ENCODE data around the gene FABP1. TPM values are rescaled to one million over a fixed set of nuclear protein-coding genes. Genes with fewer than 3 reads are reported as not detected.

FABP1 gene
- total RNA-seq, 6 donors from 2014 or later = 0.67 to 1.0 TPM; not detected in 4

- no peaks in the 10 kb centered on the region for H3K27me3 ChIP-seq
- TF ChIP-seq CTCF (IDR thresholded peaks at IDR 0.05) (no peak), POLR2AphosphoS5 (IDR thresholded peaks at IDR 0.05) (no peak), POLR2A (IDR thresholded peaks at IDR 0.05) (no peak), EP300 (IDR thresholded peaks at IDR 0.05) (no peak)
- no peak overlapping the region for H3K27ac ChIP-seq
- no peaks in the 10 kb centered on the region for H3K36me3 ChIP-seq
- no peaks in the 10 kb centered on the region for H3K4me1 ChIP-seq
- ATAC-seq (ENCODE audit: low FRiP score in 2 of 2) (no peak), DNase-seq (no peak)
- H3K4me3 ChIP-seq = no peak overlapping the region
- WGBS, 2 donors = 76% methylated on average over 3 of the region's 3 CpGs
- no peaks in the 10 kb centered on the region for H3K9me3 ChIP-seq
Measured at GRCh38 chr2:88159481-88159880, 31.6 kb upstream of the FABP1 start.

GRCh38 chr2:88148929-88149438 is 21.1 kb upstream of the FABP1 start:
- no peak for ATAC-seq (ENCODE audit: low FRiP score in 2 of 2)
- no peaks in the 10 kb centered on the region for H3K27me3 ChIP-seq
- peaks cover 4 to 19% (median 6%) of the 10 kb centered on the region in 4 donors for H3K9me3 ChIP-seq
- TF ChIP-seq CTCF (IDR thresholded peaks at IDR 0.05) (no peak), POLR2AphosphoS5 (IDR thresholded peaks at IDR 0.05) (no peak), POLR2A (IDR thresholded peaks at IDR 0.05) (no peak), EP300 (IDR thresholded peaks at IDR 0.05) (no peak)
- no peak overlapping the region for H3K4me3 ChIP-seq
- no peak overlapping the region for H3K27ac ChIP-seq
- no peaks in the 10 kb centered on the region for H3K36me3 ChIP-seq
- H3K4me1 ChIP-seq = no peaks in the 10 kb centered on the region
- DNase-seq = no peak

GRCh38 chr2:88147145-88147544 is 19.3 kb upstream of the FABP1 start:
- Histone ChIP-seq H3K27me3 (no peaks in the 10 kb centered on the region), H3K27ac (no peak overlapping the region), H3K36me3 (no peaks in the 10 kb centered on the region), H3K9me3 (peaks cover 4 to 21% (median 6%) of the 10 kb centered on the region in 4 donors), H3K4me3 (no peak overlapping the region), H3K4me1 (no peaks in the 10 kb centered on the region)
- DNase-seq (no peak), ATAC-seq (ENCODE audit: low FRiP score in 2 of 2) (peak in 1 of 2 donors; percentile 53)
- no peak for TF ChIP-seq CTCF (IDR thresholded peaks at IDR 0.05)
- TF ChIP-seq POLR2AphosphoS5 (IDR thresholded peaks at IDR 0.05) = no peak
- no peak for TF ChIP-seq EP300 (IDR thresholded peaks at IDR 0.05)
- no peak for TF ChIP-seq POLR2A (IDR thresholded peaks at IDR 0.05)
- 100% methylated on average over 1 to 2 of the region's 2 CpGs for WGBS, 2 donors

GRCh38 chr2:88146590-88146989 is 18.7 kb upstream of the FABP1 start:
- Histone ChIP-seq H3K27ac (no peak overlapping the region), H3K9me3 (peaks cover 4 to 27% (median 6%) of the 10 kb centered on the region in 4 donors), H3K27me3 (no peaks in the 10 kb centered on the region), H3K4me1 (no peaks in the 10 kb centered on the region), H3K36me3 (no peaks in the 10 kb centered on the region), H3K4me3 (no peak overlapping the region)
- DNase-seq (no peak), ATAC-seq (ENCODE audit: low FRiP score in 2 of 2) (no peak)
- no peak for TF ChIP-seq EP300 (IDR thresholded peaks at IDR 0.05)
- no peak for TF ChIP-seq POLR2A (IDR thresholded peaks at IDR 0.05)
- no peak for TF ChIP-seq CTCF (IDR thresholded peaks at IDR 0.05)
- TF ChIP-seq POLR2AphosphoS5 (IDR thresholded peaks at IDR 0.05) = no peak

- no peak for TF ChIP-seq POLR2A (IDR thresholded peaks at IDR 0.05)
- TF ChIP-seq POLR2AphosphoS5 (IDR thresholded peaks at IDR 0.05) = no peak
- TF ChIP-seq CTCF (IDR thresholded peaks at IDR 0.05) = no peak
- TF ChIP-seq EP300 (IDR thresholded peaks at IDR 0.05) = no peak
- WGBS, 2 donors = 66 to 78% methylated on average over 10 of the region's 10 CpGs
- H3K27me3 ChIP-seq = no peaks in the 10 kb centered on the region
- DNase-seq (no peak), ATAC-seq (ENCODE audit: low FRiP score in 2 of 2) (no peak)
- H3K27ac ChIP-seq = no peak overlapping the region
- no peaks in the 10 kb centered on the region for H3K4me1 ChIP-seq
- no peaks in the 10 kb centered on the region for H3K36me3 ChIP-seq
- no peak overlapping the region for H3K4me3 ChIP-seq
- peaks cover 4 to 27% (median 6%) of the 10 kb centered on the region in 4 donors for H3K9me3 ChIP-seq
Measured at GRCh38 chr2:88144914-88145497, 17.1 kb upstream of the FABP1 start.

Measured in upper lobe of left lung (tissue), 6 donors.